ENCODE data around the gene HERPUD1. TPM values are rescaled to one million over a fixed set of nuclear protein-coding genes. Genes with fewer than 3 reads are reported as not detected.

HERPUD1 gene
- total and polyA plus RNA-seq, 2 of the 13 experiments (the other 11 are each of a cell fraction or from before 2014, with no cell fraction given): 96.2 to 323 TPM

DNA sequence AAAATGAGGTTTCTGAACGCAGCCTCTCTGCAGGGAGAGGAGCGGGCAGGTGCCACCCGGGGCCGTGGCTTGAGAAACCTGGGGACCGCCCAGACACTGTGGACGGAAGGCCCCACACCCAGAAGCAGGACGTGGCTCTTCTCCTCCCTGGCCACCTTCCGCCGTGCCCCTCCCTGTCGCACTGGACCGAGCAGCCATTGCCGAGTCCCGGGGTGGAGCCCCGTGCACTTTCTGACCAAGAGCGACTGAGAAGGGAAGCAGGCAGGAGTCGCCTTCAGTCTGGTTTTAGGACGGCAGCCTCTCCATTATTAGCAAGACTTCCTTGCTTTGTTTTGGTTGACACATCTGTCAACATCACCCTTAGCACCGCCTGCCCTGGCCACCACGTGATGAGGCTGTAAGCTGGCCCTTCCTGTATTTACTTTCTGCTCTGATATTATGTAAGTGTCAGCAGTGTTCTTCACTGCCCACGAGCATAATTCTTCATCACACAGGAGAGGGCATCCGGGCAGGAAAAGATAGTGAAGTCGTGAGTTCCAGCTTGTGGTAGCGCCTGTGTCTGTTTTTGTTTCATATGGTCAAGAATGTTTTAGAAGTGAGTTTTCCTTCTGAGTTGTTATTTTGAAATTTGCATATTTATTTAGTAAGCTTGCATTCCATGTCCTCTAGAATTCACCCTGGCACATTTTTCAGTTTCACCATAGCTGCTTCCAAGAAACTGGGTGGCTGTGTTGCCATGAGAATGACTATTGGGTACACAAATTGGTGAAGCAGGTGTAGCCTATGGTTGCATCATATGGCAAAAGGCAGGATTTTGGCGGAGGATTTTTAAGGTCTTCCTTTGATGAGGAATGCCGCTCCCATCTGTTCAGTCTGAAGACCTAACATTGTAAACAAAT lies 1.0 kb downstream of the HERPUD1 start (continued):
- 0 out of 2 replicates have a peak, but pooled peaks have one; percentile 3 for TF ChIP-seq TBX3 (IDR thresholded peaks at IDR 0.05; ENCODE audit: borderline replicate concordance)
- no peak for TF ChIP-seq SRF (IDR thresholded peaks at IDR 0.05; ENCODE audit: low read depth, low read length)
- TF ChIP-seq, protein P1, sequence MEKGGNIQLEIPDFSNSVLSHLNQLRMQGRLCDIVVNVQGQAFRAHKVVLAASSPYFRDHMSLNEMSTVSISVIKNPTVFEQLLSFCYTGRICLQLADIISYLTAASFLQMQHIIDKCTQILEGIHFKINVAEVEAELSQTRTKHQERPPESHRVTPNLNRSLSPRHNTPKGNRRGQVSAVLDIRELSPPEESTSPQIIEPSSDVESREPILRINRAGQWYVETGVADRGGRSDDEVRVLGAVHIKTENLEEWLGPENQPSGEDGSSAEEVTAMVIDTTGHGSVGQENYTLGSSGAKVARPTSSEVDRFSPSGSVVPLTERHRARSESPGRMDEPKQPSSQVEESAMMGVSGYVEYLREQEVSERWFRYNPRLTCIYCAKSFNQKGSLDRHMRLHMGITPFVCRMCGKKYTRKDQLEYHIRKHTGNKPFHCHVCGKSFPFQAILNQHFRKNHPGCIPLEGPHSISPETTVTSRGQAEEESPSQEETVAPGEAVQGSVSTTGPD (CRISPR knock-in tag; IDR thresholded peaks at IDR 0.05): no peak; the same call in 1 of the 2 replicates
- TF ChIP-seq ZNF7 (CRISPR knock-in tag; IDR thresholded peaks at IDR 0.05): no peak; the same call in 1 of the 2 replicates
- peak; percentile 66 for TF ChIP-seq MYC (CRISPR knock-in tag; IDR thresholded peaks at IDR 0.05; ENCODE audit: borderline replicate concordance)
- peak; percentile 88 for TF ChIP-seq ELF1 (CRISPR knock-in tag; IDR thresholded peaks at IDR 0.05)
- no peak for TF ChIP-seq ZNF720 (CRISPR knock-in tag; IDR thresholded peaks at IDR 0.05)
- TF ChIP-seq, protein P2, sequence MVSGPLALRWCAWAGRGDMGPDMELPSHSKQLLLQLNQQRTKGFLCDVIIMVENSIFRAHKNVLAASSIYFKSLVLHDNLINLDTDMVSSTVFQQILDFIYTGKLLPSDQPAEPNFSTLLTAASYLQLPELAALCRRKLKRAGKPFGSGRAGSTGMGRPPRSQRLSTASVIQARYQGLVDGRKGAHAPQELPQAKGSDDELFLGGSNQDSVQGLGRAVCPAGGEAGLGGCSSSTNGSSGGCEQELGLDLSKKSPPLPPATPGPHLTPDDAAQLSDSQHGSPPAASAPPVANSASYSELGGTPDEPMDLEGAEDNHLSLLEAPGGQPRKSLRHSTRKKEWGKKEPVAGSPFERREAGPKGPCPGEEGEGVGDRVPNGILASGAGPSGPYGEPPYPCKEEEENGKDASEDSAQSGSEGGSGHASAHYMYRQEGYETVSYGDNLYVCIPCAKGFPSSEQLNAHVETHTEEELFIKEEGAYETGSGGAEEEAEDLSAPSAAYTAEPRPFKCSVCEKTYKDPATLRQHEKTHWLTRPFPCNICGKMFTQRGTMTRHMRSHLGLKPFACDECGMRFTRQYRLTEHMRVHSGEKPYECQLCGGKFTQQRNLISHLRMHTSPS (CRISPR knock-in tag; IDR thresholded peaks at IDR 0.05; ENCODE audit: low read depth): peak; percentile 47; the same call in 1 of the 2 replicates
- peak; percentile 41 for TF ChIP-seq IKZF4 (CRISPR knock-in tag; IDR thresholded peaks at IDR 0.05; ENCODE audit: borderline replicate concordance, low read depth, not compliant biosample characterization)
- no peak; the same call in 1 of the 2 replicates for TF ChIP-seq DNMT3B (CRISPR knock-in tag; conservative IDR thresholded peaks at IDR 0.05)
- TF ChIP-seq, protein P3, sequence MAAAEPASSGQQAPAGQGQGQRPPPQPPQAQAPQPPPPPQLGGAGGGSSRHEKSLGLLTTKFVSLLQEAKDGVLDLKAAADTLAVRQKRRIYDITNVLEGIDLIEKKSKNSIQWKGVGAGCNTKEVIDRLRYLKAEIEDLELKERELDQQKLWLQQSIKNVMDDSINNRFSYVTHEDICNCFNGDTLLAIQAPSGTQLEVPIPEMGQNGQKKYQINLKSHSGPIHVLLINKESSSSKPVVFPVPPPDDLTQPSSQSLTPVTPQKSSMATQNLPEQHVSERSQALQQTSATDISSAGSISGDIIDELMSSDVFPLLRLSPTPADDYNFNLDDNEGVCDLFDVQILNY (CRISPR knock-in tag; conservative IDR thresholded peaks at IDR 0.05): no peak
- peak; percentile 93 for TF ChIP-seq USF2 (IDR thresholded peaks at IDR 0.05; ENCODE audit: low read depth, low read length)
- peak; percentile 94; the same call in 1 of the 2 replicates for TF ChIP-seq USF2 (CRISPR knock-in tag; IDR thresholded peaks at IDR 0.05; ENCODE audit: borderline replicate concordance)
- TF ChIP-seq ZHX1 (CRISPR knock-in tag; IDR thresholded peaks at IDR 0.05; ENCODE audit: low read depth): no peak
- TF ChIP-seq ZNF878 (CRISPR knock-in tag; IDR thresholded peaks at IDR 0.05): no peak
- TF ChIP-seq NKX3-1 (CRISPR knock-in tag; IDR thresholded peaks at IDR 0.05): 0 out of 2 replicates have a peak, but pooled peaks have one; percentile 5
